DOHH2 (cell line): Measurements from ENCODE around the gene ADAP1.

Experiments used
- H3F3A ChIP-seq: fragments of 200-600 bp; sonication (generic), shearing (Covaris generic); 2 replicates; pipeline ENCODE4 v1.6.0; 2016; ENCODE audit warnings: antibody characterized with exemption, mild to moderate bottlenecking; ENCODE audit not compliant: control insufficient read depth, insufficient read depth
- H3K27ac ChIP-seq: fragments of 200-600 bp; sonication (generic); 2 replicates; pipeline ENCODE4 v1.5.1; 2014; ENCODE audit warnings: low read depth, mild to moderate bottlenecking, low read length, moderate library complexity
- H3K27me3 ChIP-seq: fragments of 200-600 bp; sonication (generic); 2 replicates; pipeline ENCODE4 v1.6.1; 2014; ENCODE audit warnings: mild to moderate bottlenecking, low read length, mixed read lengths; ENCODE audit not compliant: control insufficient read depth
- H3K36me3 ChIP-seq: fragments of 200-600 bp; sonication (generic); 2 replicates; pipeline ENCODE4 v1.6.1; 2014; ENCODE audit warnings: mild to moderate bottlenecking, low read length, moderate library complexity, mixed read lengths; ENCODE audit not compliant: control insufficient read depth
- H3K4me1 ChIP-seq: fragments of 200-600 bp; sonication (generic); 2 replicates; pipeline ENCODE4 v1.6.1; 2014; ENCODE audit warnings: mild to moderate bottlenecking, low read length, mixed read lengths; ENCODE audit not compliant: control insufficient read depth
- H3K4me2 ChIP-seq: fragments of 200-600 bp; sonication (generic); 2 replicates; pipeline ENCODE4 v1.6.0; 2014; ENCODE audit warnings: mild to moderate bottlenecking, low read length, moderate library complexity
- H3K4me3 ChIP-seq: fragments of 200-600 bp; sonication (generic); 2 replicates; pipeline ENCODE4 v1.5.1; 2014; ENCODE audit warnings: mild to moderate bottlenecking, low read length, mixed read lengths
- H3K79me2 ChIP-seq: fragments of 200-600 bp; sonication (generic); 2 replicates; pipeline ENCODE4 v1.6.1; 2014; ENCODE audit warnings: mild to moderate bottlenecking, low read length, mixed read lengths; ENCODE audit not compliant: control insufficient read depth
- H3K9me2 ChIP-seq: fragments of 200-600 bp; sonication (generic); replicated peaks from 2 replicates; pipeline ENCODE4 v1.6.1; 2014; ENCODE audit warnings: mild to moderate bottlenecking, low read length, mixed read lengths; ENCODE audit not compliant: control insufficient read depth
- H3K9me3 ChIP-seq: fragments of 200-600 bp; sonication (generic); 2 replicates; pipeline ENCODE4 v1.6.1; 2014; ENCODE audit warnings: antibody characterized with exemption, low read length, mixed read lengths; ENCODE audit not compliant: control insufficient read depth, insufficient read depth
- H4K20me1 ChIP-seq: fragments of 200-600 bp; sonication (generic); 2 replicates; pipeline ENCODE4 v1.6.0; 2014; ENCODE audit warnings: low read depth, mild to moderate bottlenecking, antibody characterized with exemption, low read length, moderate library complexity; ENCODE audit not compliant: control insufficient read depth, insufficient read depth
- CTCF ChIP-seq: fragments of 200-600 bp; sonication (generic); IDR thresholded peaks from one replicate; pipeline ENCODE4 v1.5.1; 2014; ENCODE audit warnings: antibody characterized with exemption, mild to moderate bottlenecking, low read depth, low read length; ENCODE audit not compliant: poor library complexity, severe bottlenecking
- EZH2phosphoT487 ChIP-seq: fragments of 200-600 bp; sonication (generic); IDR thresholded peaks from 2 replicates; pipeline ENCODE4 v1.6.1; 2017; ENCODE audit warnings: borderline replicate concordance, mild to moderate bottlenecking, antibody characterized with exemption, low read length, moderate library complexity, mixed read lengths

Gene ADAP1

GRCh38 chr7:861222-861621 is 93.3 kb downstream of the ADAP1 start:
- no peak for TF ChIP-seq EZH2phosphoT487
- TF ChIP-seq CTCF: no peak
- Histone ChIP-seq H3F3A (no peaks in the 10 kb centered on the region), H3K9me2 (no peaks in the 10 kb centered on the region), H3K79me2 (no peaks in the 10 kb centered on the region), H3K4me2 (no peak overlapping the region), H3K9me3 (no peaks in the 10 kb centered on the region), H3K27me3 (no peaks in the 10 kb centered on the region), H3K36me3 (peaks cover 81% of the 10 kb centered on the region), H3K4me3 (no peak overlapping the region), H3K4me1 (no peaks in the 10 kb centered on the region), H4K20me1 (peaks cover 3% of the 10 kb centered on the region; the same call in 1 of the 2 replicates), H3K27ac (no peak overlapping the region)

DNA sequence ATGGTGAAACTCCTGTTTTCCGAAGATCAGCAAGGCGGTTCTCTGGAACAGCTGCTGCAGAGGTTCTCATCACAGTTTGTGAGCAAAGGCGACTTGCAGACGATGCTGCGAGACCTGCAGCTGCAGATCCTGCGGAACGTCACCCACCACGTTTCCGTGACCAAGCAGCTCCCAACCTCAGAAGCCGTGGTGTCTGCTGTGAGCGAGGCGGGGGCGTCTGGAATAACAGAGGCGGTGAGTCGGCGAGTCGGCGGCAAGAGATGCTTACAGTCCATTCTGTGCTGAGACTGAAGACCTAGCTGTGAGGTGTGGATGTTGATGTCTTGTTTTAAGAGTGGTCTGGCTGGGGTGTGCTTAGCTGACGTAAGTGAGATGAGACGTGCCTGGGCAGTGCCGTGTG is 94.3 kb downstream of the ADAP1 start:
- Histone ChIP-seq H3K4me3 (no peak overlapping the region), H3K4me2 (no peak overlapping the region), H3F3A (no peaks in the 10 kb centered on the region), H3K27ac (no peak overlapping the region), H4K20me1 (peaks cover 3% of the 10 kb centered on the region; the same call in 1 of the 2 replicates), H3K4me1 (no peaks in the 10 kb centered on the region), H3K27me3 (no peaks in the 10 kb centered on the region), H3K9me3 (no peaks in the 10 kb centered on the region), H3K36me3 (peaks cover 79% of the 10 kb centered on the region), H3K79me2 (no peaks in the 10 kb centered on the region), H3K9me2 (no peaks in the 10 kb centered on the region)
- TF ChIP-seq CTCF (no peak), EZH2phosphoT487 (no peak)

DNA sequence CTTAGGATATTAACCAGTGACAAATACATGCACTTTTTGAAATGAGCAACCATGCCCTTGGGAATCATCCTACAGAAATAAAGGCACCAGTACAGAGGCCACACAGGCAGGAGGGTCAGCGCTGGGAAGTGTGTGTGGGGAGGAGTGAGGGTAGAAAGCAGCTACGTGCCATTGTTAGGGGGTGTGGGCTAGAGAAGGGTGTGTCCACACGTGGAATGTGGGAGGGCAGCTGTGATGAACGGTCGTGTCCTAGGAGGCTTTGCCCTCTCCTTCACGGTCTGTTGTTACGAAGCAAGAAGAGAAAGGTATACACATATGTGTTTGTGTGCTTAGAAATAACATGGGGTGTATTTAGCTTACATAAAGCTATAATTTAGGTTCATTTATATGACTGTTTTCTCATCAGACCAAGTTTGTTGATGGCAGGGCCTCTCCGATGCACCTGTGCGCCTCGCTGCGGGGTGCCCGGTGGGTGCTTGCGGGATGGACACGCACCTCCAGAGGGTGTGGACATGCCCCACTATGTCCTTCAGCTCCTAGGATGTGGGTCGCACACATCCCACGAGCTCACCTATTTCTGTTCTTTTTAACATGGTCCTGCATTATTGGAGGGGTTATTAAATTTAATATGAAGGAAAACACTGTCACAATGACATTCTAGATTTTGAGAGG is 95.0 kb downstream of the ADAP1 start:
- H3K36me3 ChIP-seq: peaks cover 82% of the 10 kb centered on the region
- H3K27ac ChIP-seq: no peak overlapping the region
- no peak for TF ChIP-seq CTCF
- no peak for TF ChIP-seq EZH2phosphoT487

More for the DNA sequence above, 95.0 kb downstream of the ADAP1 start:
- Histone ChIP-seq H3K4me3 (no peak overlapping the region), H4K20me1 (peaks cover 3% of the 10 kb centered on the region; the same call in 1 of the 2 replicates), H3K9me3 (no peaks in the 10 kb centered on the region), H3K27me3 (no peaks in the 10 kb centered on the region), H3K9me2 (no peaks in the 10 kb centered on the region), H3K4me1 (no peaks in the 10 kb centered on the region), H3K79me2 (no peaks in the 10 kb centered on the region), H3K4me2 (no peak overlapping the region), H3F3A (no peaks in the 10 kb centered on the region)
